GM12801 (cell line): ENCODE results near the gene CLMP.

Experiments
- TF ChIP-seq, protein P1 (sequence below): IDR thresholded peaks from one replicate; pipeline ENCODE4 v1.5.1; 2011; ENCODE audit warnings: control low read depth; ENCODE audit not compliant: insufficient read length; ENCODE audit errors: extremely low read depth

The CLMP gene

DNA sequence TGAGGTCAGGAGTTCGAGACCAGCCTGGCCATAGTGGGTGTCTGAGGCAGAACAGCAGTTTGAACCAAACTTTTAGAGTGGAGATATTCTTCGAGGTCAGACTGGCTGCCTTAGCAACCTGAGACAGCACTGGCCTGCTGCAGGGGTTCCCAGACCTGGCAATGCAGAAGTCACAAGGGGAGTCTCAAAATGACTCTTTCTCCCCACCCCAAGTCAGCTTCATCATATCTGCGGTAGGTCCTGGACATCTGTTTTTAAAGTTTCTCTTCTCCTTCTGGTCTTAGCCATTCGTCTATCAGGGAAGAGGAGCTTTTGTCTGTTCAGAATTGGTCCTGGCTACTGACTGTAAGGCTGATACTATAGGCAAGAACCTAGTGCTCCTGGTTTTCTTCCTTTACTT lies 14.5 kb upstream of the CLMP start:
- TF ChIP-seq, protein P1, sequence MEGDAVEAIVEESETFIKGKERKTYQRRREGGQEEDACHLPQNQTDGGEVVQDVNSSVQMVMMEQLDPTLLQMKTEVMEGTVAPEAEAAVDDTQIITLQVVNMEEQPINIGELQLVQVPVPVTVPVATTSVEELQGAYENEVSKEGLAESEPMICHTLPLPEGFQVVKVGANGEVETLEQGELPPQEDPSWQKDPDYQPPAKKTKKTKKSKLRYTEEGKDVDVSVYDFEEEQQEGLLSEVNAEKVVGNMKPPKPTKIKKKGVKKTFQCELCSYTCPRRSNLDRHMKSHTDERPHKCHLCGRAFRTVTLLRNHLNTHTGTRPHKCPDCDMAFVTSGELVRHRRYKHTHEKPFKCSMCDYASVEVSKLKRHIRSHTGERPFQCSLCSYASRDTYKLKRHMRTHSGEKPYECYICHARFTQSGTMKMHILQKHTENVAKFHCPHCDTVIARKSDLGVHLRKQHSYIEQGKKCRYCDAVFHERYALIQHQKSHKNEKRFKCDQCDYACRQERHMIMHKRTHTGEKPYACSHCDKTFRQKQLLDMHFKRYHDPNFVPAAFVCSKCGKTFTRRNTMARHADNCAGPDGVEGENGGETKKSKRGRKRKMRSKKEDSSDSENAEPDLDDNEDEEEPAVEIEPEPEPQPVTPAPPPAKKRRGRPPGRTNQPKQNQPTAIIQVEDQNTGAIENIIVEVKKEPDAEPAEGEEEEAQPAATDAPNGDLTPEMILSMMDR: no peak

GRCh38 chr11:123206791-123207434 lies 11.9 kb upstream of the CLMP start:
- TF ChIP-seq, protein P1: no peak

DNA sequence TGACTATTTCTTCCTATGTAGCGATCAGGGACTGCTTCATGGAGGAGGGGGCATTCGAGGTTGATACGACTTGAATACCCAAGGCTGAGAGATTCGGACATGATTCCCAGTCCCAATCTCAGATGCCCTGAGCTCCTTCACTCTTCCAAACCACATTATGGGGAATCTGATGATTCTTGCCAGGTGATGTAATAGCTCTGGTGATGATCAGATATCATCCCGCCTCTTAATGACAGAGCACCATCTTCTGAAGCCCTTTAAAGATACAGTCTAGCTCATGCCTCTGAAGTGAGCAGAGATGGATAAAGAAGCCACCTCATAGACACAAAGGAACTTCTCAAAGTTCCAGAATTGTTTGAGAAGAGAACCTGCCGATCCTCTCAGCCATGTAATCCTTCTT lies 8.9 kb upstream of the CLMP start:
- TF ChIP-seq, protein P1: no peak

DNA sequence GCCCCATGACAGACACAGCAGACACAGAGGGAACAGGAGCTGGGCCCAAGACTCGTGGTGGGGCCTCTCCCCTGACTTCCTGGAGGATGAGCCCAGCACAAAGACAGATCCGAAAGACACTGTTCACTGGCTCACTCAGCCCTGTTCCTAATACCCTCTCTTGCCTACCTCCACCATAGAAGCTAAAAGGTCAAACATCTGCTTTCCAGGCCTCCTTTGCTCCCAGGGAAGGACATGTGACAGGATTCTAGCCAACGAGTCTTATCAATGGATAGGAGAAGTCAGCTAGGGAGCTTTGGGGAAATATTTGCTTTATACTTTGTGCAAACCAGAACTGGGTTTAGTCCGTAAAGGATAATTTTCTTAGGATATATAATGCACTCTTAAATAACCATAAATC lies 8.4 kb upstream of the CLMP start:
- TF ChIP-seq, protein P1: no peak

GRCh38 chr11:123202155-123203151 lies 7.4 kb upstream of the CLMP start:
- TF ChIP-seq, protein P1: no peak

DNA sequence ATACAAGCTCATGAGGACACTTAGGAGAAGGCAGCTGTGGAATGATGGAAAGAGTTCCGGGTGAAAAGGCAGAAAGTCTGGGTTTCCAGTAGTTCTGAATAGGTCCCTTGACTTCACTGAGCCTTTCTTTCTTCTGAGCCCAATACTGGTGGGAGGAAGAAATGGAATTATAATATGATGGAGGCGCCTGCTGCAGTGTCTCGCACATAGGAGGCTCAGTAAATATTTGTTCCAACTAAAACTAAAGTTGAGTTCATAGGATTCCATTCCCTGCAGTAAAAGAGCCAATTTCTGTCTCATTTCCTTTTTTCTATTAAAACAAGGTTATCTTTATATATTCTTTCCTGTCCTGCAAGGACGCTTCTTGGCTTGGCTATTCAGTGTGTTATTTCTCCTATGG lies 5.2 kb upstream of the CLMP start:
- TF ChIP-seq, protein P1: no peak

DNA sequence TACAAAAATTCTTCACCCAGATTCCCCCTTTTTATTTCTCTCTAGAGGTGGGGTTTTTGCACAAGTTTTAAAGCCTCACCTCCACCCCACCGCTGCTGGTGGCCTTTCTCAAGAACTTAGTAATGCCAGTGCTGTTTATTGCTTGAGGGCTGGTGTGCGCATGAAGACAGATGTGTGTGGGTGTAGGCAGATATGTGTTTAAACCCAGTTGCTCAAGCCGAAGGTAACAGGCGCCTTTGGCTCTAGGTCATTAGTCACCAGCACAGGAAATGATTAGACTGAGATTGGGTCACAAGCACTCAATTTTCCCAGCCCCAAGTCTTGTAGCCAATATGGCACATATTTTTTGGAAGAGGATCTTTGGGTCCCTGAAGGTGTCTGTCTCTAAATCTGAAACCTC lies 2.7 kb upstream of the CLMP start:
- TF ChIP-seq, protein P1: no peak
